Measurements from ENCODE around the gene CSNK1E. TPM values are rescaled to one million over a fixed set of nuclear protein-coding genes. Genes with fewer than 3 reads are reported as not detected.

Gene CSNK1E
- total and polyA plus RNA-seq, 9 of the 15 experiments (the other 6 are each of a cell fraction or from before 2014, with no cell fraction given) = 2.7 to 70.0 (median 41.3) TPM

- Histone ChIP-seq H3K9ac (ENCODE audit: insufficient read depth in 1 of 2, low read depth in 2 of 2, low read length in 2 of 2) (peak overlapping the region in 1 of 2 experiments; percentile 82; a peak in 2 of 4 replicates), H3K79me2 (ENCODE audit: control insufficient read depth, insufficient read depth, low read length) (peaks cover 76% of the 10 kb centered on the region), H3K27ac (ENCODE audit: extremely low read depth, low read depth, low read length) (no peak overlapping the region), H2AFZ (ENCODE audit: low read depth, low read length) (no peak overlapping the region), H3K4me3 (no peak overlapping the region), H4K20me1 (replicated peaks; ENCODE audit: control insufficient read depth, insufficient read depth, low read length) (peaks cover 44% of the 10 kb centered on the region), H3K4me2 (ENCODE audit: insufficient read depth, low read length) (no peak overlapping the region), H3K27me3 (ENCODE audit: control insufficient read depth in 2 of 2, insufficient read depth in 2 of 2, low read length in 2 of 2) (no peaks in the 10 kb centered on the region; a peak in 1 of 5 replicates), H3K9me1 (ENCODE audit: control insufficient read depth, insufficient read depth, low read length) (no peaks in the 10 kb centered on the region), H3K9me3 (replicated peaks; ENCODE audit: control insufficient read depth, insufficient read depth, low read depth, low read length) (no peaks in the 10 kb centered on the region), H3K4me1 (replicated peaks in 1 of 2; ENCODE audit: control insufficient read depth in 2 of 2, insufficient read depth in 2 of 2, low read length in 2 of 2) (peaks cover 17 to 49% of the 10 kb centered on the region in 2 experiments), H3K36me3 (ENCODE audit: control insufficient read depth, insufficient read depth, low read length) (peaks cover 46% of the 10 kb centered on the region; the same call in 1 of the 3 replicates)
- BruUV-seq (replicated peaks) = no TSS peak
- FAIRE-seq (no peak), ATAC-seq (no peak), DNase-seq (ENCODE audit: extremely low read depth in 1 of 4, low spot score in 3 of 4) (no peak)
- ChIA-PET POLR2A (interaction anchor here (0.6 to 1.8 kb wide), 8 partner anchors 9 to 47 kb away, joined by 3 to 6 read pairs (median 4); no protein-coding TSS in a partner anchor), CTCF (ENCODE audit: low intra/inter-chr PET ratio) (no interaction called here)
- intact Hi-C loops (cut with micrococcal nuclease) = no loop called here
- WGBS (ENCODE audit: insufficient coverage, low coverage, missing lambda C conversion rate) = 65% methylated on average over 11 of the region's 23 CpGs
- in situ Hi-C loops (cut with MboI) = no loop called here
- no peak for TF ChIP-seq TCF7 (IDR thresholded peaks at IDR 0.05; ENCODE audit: borderline replicate concordance)
- no peak for TF ChIP-seq CEBPB (tag; IDR thresholded peaks at IDR 0.05)
- TF ChIP-seq MAZ (CRISPR knock-in tag; conservative IDR thresholded peaks at IDR 0.05 in 1 of 2, IDR thresholded peaks at IDR 0.05 in 1 of 2) = no peak
- no peak for TF ChIP-seq ELF1 (tag; IDR thresholded peaks at IDR 0.05)
- no peak for TF ChIP-seq ARHGAP35 (IDR thresholded peaks at IDR 0.05; ENCODE audit: partially characterized antibody)
- TF ChIP-seq HEY1 (CRISPR knock-in tag; IDR thresholded peaks at IDR 0.05; ENCODE audit: borderline replicate concordance) = no peak
- no peak for TF ChIP-seq SIN3B (IDR thresholded peaks at IDR 0.05; ENCODE audit: low read depth)
- TF ChIP-seq, protein P1, sequence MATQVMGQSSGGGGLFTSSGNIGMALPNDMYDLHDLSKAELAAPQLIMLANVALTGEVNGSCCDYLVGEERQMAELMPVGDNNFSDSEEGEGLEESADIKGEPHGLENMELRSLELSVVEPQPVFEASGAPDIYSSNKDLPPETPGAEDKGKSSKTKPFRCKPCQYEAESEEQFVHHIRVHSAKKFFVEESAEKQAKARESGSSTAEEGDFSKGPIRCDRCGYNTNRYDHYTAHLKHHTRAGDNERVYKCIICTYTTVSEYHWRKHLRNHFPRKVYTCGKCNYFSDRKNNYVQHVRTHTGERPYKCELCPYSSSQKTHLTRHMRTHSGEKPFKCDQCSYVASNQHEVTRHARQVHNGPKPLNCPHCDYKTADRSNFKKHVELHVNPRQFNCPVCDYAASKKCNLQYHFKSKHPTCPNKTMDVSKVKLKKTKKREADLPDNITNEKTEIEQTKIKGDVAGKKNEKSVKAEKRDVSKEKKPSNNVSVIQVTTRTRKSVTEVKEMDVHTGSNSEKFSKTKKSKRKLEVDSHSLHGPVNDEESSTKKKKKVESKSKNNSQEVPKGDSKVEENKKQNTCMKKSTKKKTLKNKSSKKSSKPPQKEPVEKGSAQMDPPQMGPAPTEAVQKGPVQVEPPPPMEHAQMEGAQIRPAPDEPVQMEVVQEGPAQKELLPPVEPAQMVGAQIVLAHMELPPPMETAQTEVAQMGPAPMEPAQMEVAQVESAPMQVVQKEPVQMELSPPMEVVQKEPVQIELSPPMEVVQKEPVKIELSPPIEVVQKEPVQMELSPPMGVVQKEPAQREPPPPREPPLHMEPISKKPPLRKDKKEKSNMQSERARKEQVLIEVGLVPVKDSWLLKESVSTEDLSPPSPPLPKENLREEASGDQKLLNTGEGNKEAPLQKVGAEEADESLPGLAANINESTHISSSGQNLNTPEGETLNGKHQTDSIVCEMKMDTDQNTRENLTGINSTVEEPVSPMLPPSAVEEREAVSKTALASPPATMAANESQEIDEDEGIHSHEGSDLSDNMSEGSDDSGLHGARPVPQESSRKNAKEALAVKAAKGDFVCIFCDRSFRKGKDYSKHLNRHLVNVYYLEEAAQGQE (IDR thresholded peaks at IDR 0.05; ENCODE audit: borderline replicate concordance) = no peak
- TF ChIP-seq, protein P1 (CRISPR knock-in tag; IDR thresholded peaks at IDR 0.05; ENCODE audit: low read depth) = no peak
- TF ChIP-seq SMARCC2 (IDR thresholded peaks at IDR 0.05; ENCODE audit: low read depth) = no peak
- no peak for TF ChIP-seq USF1 (CRISPR knock-in tag; IDR thresholded peaks at IDR 0.05)
- TF ChIP-seq RBM17 (IDR thresholded peaks at IDR 0.05; ENCODE audit: borderline replicate concordance, low read depth, low read length) = no peak
- no peak for TF ChIP-seq ERF (CRISPR knock-in tag; IDR thresholded peaks at IDR 0.05)
- no peak for TF ChIP-seq ELF2 (CRISPR knock-in tag; IDR thresholded peaks at IDR 0.05)
Observed at GRCh38 chr22:38314051-38314932, 2.9 kb downstream of the CSNK1E start.
